GM18909 (cell line): ENCODE data around the gene UGT1A6.

Experiments
- ATAC-seq: cut with Tn5 transposase; IDR thresholded peaks from one replicate; pipeline ENCODE4 v1.9.1; 2021; ENCODE audit warnings: mild to moderate bottlenecking; ENCODE audit not compliant: unreplicated experiment, poor library complexity

UGT1A6 gene

DNA sequence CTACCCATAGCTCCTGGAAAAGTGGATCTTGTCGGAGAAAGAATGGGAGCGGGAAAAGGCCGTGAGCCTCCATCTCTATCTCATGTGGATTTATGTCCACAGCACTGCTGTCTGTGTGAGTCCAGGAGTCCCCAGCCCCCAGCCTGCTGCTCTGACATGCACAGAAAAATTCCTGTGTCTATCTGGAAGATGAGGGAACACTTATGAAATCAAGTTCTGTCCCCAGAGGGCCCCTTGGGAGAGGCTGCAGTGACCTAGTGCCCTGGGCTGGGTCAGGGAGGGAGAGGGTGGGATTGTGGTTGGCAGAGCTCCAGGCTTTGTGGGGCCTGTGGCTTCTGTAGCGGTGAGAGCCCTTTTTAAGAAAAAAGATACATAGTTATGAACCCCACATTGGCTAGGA, 124.1 kb downstream of the UGT1A6 start:
- no peak for ATAC-seq

DNA sequence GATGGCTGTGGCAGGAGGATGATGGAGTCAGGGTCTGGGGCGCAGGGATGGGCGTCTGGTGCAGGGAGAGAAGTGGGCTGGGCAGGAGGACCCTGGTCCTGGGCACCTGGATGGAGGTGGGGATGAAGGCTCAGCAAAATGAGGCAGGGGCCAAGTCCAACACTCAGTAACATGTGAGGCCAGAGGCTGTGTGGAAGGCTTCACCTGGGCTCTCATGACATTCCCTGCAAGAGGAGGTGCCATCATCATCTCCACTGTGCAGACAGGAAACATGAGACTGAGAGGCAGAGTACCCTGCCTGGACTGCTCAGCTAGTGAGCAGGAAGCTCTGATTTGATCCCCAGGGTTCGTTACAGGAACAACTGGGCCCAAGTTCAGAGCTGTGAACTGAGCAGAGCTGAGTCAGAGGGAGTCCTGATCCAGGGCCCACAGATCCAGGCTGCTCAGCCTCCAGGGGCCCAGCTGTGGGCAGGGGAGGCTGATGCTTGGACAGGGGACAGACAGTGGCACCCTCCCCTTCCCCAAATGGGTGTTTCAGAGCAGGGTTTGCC, 124.7 kb downstream of the UGT1A6 start:
- no peak for ATAC-seq

GRCh38 chr2:233817995-233818638, 125.4 kb downstream of the UGT1A6 start:
- ATAC-seq, result no peak

DNA sequence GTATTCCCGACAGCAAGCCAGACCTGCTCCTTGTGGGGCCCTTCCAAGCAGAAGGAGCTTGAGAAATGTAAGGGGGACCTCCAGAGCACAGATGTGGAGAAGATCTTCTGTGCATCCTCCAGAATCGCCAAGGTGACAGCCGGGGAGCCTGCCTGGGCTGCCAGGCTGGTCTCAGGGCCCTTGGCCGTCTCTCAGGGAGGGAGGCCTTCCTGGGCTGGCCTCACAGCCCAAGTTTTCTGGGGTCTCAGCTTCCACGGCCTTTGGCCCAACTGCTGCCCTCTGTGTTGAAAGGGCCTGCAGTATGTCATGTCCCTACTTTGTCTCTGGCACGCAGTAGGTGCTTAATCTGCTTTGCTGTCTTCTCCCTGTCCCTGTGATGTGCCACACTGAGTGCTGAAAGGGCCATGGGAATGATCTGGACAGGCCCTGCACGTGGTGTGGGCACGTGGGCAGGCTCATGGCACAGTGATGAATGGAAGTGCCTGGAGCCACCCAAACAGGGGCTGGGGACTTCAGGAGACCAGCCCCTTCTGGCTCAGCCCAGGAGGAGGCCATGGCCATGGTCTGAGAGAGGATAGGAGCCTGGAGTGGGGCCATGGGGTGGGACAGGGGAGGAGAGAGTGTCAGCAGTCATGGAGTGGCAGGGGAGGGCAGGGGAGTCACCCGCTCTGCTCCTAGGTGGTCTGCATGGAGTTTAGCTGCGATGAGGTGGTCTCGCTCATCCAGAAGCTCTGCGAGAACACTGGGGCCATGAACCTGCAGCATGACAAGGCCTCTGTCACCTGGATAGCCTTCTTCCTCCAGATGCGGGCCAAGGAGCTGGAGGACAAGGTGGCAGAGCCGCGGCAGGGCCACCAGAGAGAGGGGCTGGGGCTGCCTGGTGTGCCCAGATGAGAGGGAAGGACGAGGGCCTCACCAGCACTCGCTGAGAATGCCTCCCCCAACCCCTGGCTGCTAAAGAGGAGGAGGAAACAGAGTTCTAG, 126.2 kb downstream of the UGT1A6 start:
- ATAC-seq, result no peak

DNA sequence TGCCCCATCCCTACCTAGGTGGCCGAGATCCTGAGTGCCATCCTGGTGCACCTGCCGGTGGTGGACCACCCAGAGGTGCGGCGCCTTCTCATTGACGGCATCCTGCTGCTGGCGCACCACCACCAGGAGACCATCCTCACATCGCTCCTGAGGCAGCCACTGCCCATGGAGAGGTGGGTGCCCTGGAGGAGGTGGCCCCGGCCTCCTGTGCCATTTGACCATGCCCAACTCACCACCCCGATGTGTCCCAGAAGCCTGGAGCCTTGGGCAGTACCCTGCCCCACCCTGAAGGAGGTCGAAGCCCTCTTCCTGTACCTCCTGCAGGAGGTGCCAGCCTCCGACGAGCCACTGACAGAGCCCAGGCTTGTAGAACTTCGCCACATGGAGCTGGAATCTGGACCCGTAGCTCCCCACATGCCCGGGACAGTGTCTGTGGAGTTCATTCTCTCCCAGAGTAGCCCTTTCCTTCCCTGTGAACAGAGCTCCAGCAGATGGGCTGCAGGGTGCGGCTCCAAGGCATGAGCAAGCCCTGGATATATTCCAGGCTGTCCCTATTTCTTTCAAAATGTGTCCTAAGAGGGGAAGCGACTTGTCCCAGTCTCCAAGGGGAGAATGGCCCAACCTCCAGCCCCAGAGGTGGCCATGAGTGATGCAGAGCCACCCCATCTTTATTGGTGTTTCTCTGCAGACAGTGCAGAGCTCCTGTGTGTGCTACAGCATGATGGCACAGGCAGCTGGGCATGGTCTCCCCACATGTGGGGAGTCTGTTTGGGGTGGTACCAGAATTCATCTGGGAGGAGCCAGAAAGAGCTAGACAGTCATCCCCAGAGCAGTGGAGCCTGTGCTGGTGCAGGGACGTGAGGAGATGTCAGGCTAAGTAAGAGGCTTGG, 127.4 kb downstream of the UGT1A6 start:
- ATAC-seq, result no peak

DNA sequence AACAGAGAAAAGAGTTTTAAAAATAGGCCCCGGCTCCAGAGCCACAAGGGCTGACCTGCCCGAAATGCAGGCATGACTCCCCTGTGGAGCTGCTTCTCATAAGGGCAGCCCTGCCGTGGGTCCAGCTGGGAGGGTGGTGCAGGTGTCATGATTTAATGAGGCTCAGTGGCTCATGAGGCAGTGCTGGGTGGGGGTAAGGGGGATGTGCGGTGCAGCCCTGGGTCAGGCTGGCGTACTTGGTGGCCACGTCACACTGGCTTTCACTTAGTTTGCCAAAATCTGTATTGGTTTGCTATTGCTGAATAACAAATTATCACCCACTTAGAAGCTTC, 128.1 kb downstream of the UGT1A6 start:
- ATAC-seq, result no peak

GRCh38 chr2:233821196-233821595, 128.5 kb downstream of the UGT1A6 start:
- ATAC-seq, result no peak

DNA sequence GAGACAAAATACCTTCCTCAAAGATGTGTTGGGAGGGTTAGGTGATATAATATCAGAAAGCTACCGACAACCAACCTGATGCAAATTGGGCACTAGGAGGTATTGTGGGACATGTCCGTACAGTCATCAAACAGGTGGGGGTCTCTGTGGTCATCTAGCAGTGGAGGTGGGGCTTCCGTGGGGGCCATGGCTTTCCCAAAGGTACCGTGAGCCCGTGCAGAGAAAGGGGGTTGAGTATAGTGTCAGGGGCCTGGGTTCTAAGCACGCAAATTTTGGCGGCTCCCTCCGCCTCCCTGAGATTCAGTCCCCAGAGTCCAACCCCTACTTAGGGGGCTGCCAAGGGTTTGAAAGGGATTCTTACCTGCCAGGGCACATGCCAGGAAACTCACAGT, 129.0 kb downstream of the UGT1A6 start:
- ATAC-seq, result no peak

DNA sequence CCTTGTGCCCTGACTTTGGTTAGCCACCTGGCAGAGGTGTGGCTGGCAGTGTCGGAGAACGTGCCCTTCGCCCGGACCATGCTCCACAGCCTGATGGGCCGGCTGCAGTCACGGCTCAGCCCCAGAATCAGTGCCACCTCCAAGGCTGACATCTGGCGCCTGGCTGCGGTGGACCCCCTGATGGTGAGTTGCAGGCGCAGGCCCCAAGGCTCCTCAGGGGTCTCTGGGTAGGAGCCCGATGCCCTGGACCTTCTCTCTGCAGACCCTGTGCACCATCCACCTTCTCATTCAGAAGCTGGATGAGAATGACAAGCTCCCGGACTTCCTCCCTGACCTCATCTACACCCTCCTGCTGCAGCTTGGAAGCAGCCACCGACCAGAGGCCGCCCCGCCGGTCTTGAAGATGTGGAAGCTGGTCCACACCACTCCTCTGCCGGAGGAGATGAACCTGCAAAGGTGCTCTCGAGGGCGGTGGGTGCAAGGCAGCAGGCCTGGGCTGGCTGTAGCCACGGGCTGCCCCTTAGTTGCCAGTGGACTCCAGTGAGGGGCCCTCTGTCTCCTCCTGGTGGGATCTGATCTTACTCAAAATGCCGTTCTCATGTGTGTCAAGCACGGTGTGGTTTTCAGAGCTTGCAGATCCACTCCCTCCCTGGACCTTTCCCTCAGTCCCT, 129.5 kb downstream of the UGT1A6 start:
- no peak for ATAC-seq
